Loucy (cell line): ENCODE measurements around the gene MAML3.

Source experiments
- CTCF ChIP-seq: fragments of 200-600 bp; sonication (generic); conservative IDR thresholded peaks from 2 replicates; pipeline ENCODE4 v1.5.1; 2014; ENCODE audit warnings: mild to moderate bottlenecking, antibody characterized with exemption, low read length
- EZH2phosphoT487 ChIP-seq: fragments of 200-600 bp; IDR thresholded peaks from 2 replicates; pipeline ENCODE4 v1.6.1; 2018; ENCODE audit warnings: antibody characterized with exemption, mild to moderate bottlenecking, moderate library complexity, borderline replicate concordance

- no peak for TF ChIP-seq CTCF
- no peak for TF ChIP-seq EZH2phosphoT487
These were observed 133.3 kb downstream of the MAML3 start for GRCh38 chr4:140020457-140021361.
